Measurements from ENCODE around the gene STOM.

STOM gene

GRCh38 chr9:121388140-121388905, 18.3 kb upstream of the STOM start:
- H3K4me3 ChIP-seq (ENCODE audit: low read length) = no peak overlapping the region
- no peak overlapping the region for H2AFZ ChIP-seq (ENCODE audit: low read depth, low read length)
- no peaks in the 10 kb centered on the region for H3K36me3 ChIP-seq (ENCODE audit: insufficient read depth, low read length)
- H3K9me3 ChIP-seq (ENCODE audit: low read length) = no peaks in the 10 kb centered on the region
- H3K4me1 ChIP-seq (ENCODE audit: insufficient read depth, low read length) = no peaks in the 10 kb centered on the region
- peaks cover 2% of the 10 kb centered on the region for H3K27me3 ChIP-seq (ENCODE audit: insufficient read depth, low read length)

GRCh38 chr9:121386442-121387175, 16.6 kb upstream of the STOM start:
- H3K9me3 ChIP-seq (ENCODE audit: low read length) = no peaks in the 10 kb centered on the region
- H3K4me1 ChIP-seq (ENCODE audit: insufficient read depth, low read length) = no peaks in the 10 kb centered on the region
- H3K4me3 ChIP-seq (ENCODE audit: low read length) = no peak overlapping the region
- no peaks in the 10 kb centered on the region for H3K36me3 ChIP-seq (ENCODE audit: insufficient read depth, low read length)
- peaks cover 2% of the 10 kb centered on the region for H3K27me3 ChIP-seq (ENCODE audit: insufficient read depth, low read length)
- no peak overlapping the region for H2AFZ ChIP-seq (ENCODE audit: low read depth, low read length)

GRCh38 chr9:121383715-121384114, 13.7 kb upstream of the STOM start:
- Histone ChIP-seq H3K9me3 (ENCODE audit: low read length) (no peaks in the 10 kb centered on the region), H3K36me3 (ENCODE audit: insufficient read depth, low read length) (no peaks in the 10 kb centered on the region), H2AFZ (ENCODE audit: low read depth, low read length) (no peak overlapping the region), H3K27me3 (ENCODE audit: insufficient read depth, low read length) (no peaks in the 10 kb centered on the region), H3K4me3 (ENCODE audit: low read length) (no peak overlapping the region), H3K4me1 (ENCODE audit: insufficient read depth, low read length) (no peaks in the 10 kb centered on the region)

GRCh38 chr9:121380846-121381245, 10.8 kb upstream of the STOM start:
- Histone ChIP-seq H2AFZ (ENCODE audit: low read depth, low read length) (no peak overlapping the region), H3K36me3 (ENCODE audit: insufficient read depth, low read length) (no peaks in the 10 kb centered on the region), H3K4me1 (ENCODE audit: insufficient read depth, low read length) (no peaks in the 10 kb centered on the region), H3K4me3 (ENCODE audit: low read length) (no peak overlapping the region), H3K27me3 (ENCODE audit: insufficient read depth, low read length) (no peaks in the 10 kb centered on the region), H3K9me3 (ENCODE audit: low read length) (no peaks in the 10 kb centered on the region)

- Histone ChIP-seq H3K4me3 (ENCODE audit: low read length) (no peak overlapping the region), H3K9me3 (ENCODE audit: low read length) (no peaks in the 10 kb centered on the region), H3K36me3 (ENCODE audit: insufficient read depth, low read length) (no peaks in the 10 kb centered on the region), H3K27me3 (ENCODE audit: insufficient read depth, low read length) (peaks cover 3% of the 10 kb centered on the region), H2AFZ (ENCODE audit: low read depth, low read length) (no peak overlapping the region), H3K4me1 (ENCODE audit: insufficient read depth, low read length) (no peaks in the 10 kb centered on the region)
Measured at GRCh38 chr9:121376214-121376830, 6.3 kb upstream of the STOM start.

- peaks cover 8% of the 10 kb centered on the region for H3K4me1 ChIP-seq (ENCODE audit: insufficient read depth, low read length)
- no peaks in the 10 kb centered on the region for H3K36me3 ChIP-seq (ENCODE audit: insufficient read depth, low read length)
- no peak overlapping the region for H2AFZ ChIP-seq (ENCODE audit: low read depth, low read length)
- peaks cover 11% of the 10 kb centered on the region for H3K27me3 ChIP-seq (ENCODE audit: insufficient read depth, low read length)
- no peak overlapping the region for H3K4me3 ChIP-seq (ENCODE audit: low read length)
- peaks cover 4% of the 10 kb centered on the region for H3K9me3 ChIP-seq (ENCODE audit: low read length)
Measured at GRCh38 chr9:121373011-121373729, 3.1 kb upstream of the STOM start.

- Histone ChIP-seq H3K4me1 (ENCODE audit: insufficient read depth, low read length) (peaks cover 8% of the 10 kb centered on the region), H3K4me3 (ENCODE audit: low read length) (no peak overlapping the region), H3K36me3 (ENCODE audit: insufficient read depth, low read length) (no peaks in the 10 kb centered on the region), H3K27me3 (ENCODE audit: insufficient read depth, low read length) (peaks cover 11% of the 10 kb centered on the region), H3K9me3 (ENCODE audit: low read length) (peaks cover 4% of the 10 kb centered on the region), H2AFZ (ENCODE audit: low read depth, low read length) (no peak overlapping the region)
Measured at GRCh38 chr9:121372239-121373010, 2.4 kb upstream of the STOM start.

- Histone ChIP-seq H3K4me3 (ENCODE audit: low read length) (no peak overlapping the region), H2AFZ (ENCODE audit: low read depth, low read length) (no peak overlapping the region), H3K36me3 (ENCODE audit: insufficient read depth, low read length) (no peaks in the 10 kb centered on the region), H3K27me3 (ENCODE audit: insufficient read depth, low read length) (peaks cover 11% of the 10 kb centered on the region), H3K9me3 (ENCODE audit: low read length) (peaks cover 4% of the 10 kb centered on the region), H3K4me1 (ENCODE audit: insufficient read depth, low read length) (peaks cover 8% of the 10 kb centered on the region)
Measured at GRCh38 chr9:121371495-121372061, 1.5 kb upstream of the STOM start.

GRCh38 chr9:121368745-121369144, 1.3 kb downstream of the STOM start:
- Histone ChIP-seq H3K4me3 (ENCODE audit: low read length) (no peak overlapping the region), H3K36me3 (ENCODE audit: insufficient read depth, low read length) (no peaks in the 10 kb centered on the region), H3K9me3 (ENCODE audit: low read length) (peaks cover 4% of the 10 kb centered on the region), H3K27me3 (ENCODE audit: insufficient read depth, low read length) (peaks cover 11% of the 10 kb centered on the region), H3K4me1 (ENCODE audit: insufficient read depth, low read length) (peaks cover 8% of the 10 kb centered on the region), H2AFZ (ENCODE audit: low read depth, low read length) (no peak overlapping the region)

GRCh38 chr9:121368138-121368522, 1.9 kb downstream of the STOM start:
- H3K4me3 ChIP-seq (ENCODE audit: low read length) = no peak overlapping the region
- H2AFZ ChIP-seq (ENCODE audit: low read depth, low read length) = no peak overlapping the region
- H3K36me3 ChIP-seq (ENCODE audit: insufficient read depth, low read length) = no peaks in the 10 kb centered on the region
- H3K4me1 ChIP-seq (ENCODE audit: insufficient read depth, low read length) = peaks cover 8% of the 10 kb centered on the region
- H3K9me3 ChIP-seq (ENCODE audit: low read length) = peaks cover 4% of the 10 kb centered on the region
- H3K27me3 ChIP-seq (ENCODE audit: insufficient read depth, low read length) = peaks cover 11% of the 10 kb centered on the region

GRCh38 chr9:121367306-121368137, 2.5 kb downstream of the STOM start:
- Histone ChIP-seq H2AFZ (ENCODE audit: low read depth, low read length) (no peak overlapping the region), H3K9me3 (ENCODE audit: low read length) (peaks cover 4% of the 10 kb centered on the region), H3K4me1 (ENCODE audit: insufficient read depth, low read length) (peaks cover 8% of the 10 kb centered on the region), H3K27me3 (ENCODE audit: insufficient read depth, low read length) (peaks cover 8% of the 10 kb centered on the region), H3K36me3 (ENCODE audit: insufficient read depth, low read length) (no peaks in the 10 kb centered on the region), H3K4me3 (ENCODE audit: low read length) (no peak overlapping the region)
